ENCODE measurements around the gene RPL10. TPM values are rescaled to one million over a fixed set of nuclear protein-coding genes. Genes with fewer than 3 reads are reported as not detected.
A peak's percentile ranks its signal among the peaks of the same experiment; 100 is the strongest.

Gene RPL10
- total and polyA plus RNA-seq, 4 experiments from 2014 or later: 4,018 to 5,740 (median 5,272) TPM

DNA sequence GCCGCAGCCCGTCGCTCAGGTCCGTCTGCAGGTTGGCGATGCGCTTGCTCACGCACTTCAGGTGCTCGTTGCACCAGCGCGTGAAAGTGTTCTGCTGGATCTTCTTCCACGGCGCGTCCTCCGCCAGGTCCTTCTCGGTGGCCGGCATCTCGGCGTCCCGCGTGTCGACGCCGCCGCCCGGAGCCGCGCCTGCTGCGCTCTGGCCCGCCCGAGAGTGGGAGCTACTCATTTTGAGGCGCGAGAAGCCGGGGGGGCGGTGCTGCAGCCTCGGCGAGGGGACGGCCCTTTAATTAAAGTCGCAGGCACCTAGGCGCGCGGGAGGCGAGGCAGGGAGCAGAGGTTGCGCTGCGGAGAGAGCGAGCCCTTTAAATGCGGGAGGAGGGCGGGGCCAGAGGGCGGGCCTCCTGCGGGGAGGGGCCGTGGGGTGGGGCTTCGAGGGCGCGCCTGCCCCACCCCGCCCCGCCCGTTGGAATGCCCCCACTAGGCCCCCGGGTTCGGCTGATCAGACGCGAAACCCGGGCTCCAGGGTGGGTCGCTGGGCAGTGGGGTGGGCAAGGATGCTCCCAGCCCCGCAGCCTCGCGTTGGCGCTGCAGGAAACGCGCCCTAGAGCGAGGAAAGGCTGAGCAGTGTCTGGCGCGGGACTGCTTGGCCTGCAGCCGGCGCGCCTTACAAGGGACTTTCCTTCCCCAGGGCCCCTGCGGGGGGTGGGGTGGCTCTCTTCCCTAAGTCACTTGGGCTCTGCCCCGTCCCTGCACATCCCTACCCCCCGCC is 27.0 kb upstream of the RPL10 start:
- Histone ChIP-seq H3K4me3 (ENCODE audit: low read length in 2 of 2) (peak overlapping the region in 1 of 2 donors; percentile 59), H3K4me1 (ENCODE audit: insufficient read depth, low read length) (peaks cover 51% of the 10 kb centered on the region), H3K27me3 (ENCODE audit: insufficient read depth, low read length) (no peaks in the 10 kb centered on the region), H3K9me3 (ENCODE audit: control insufficient read depth in 1 of 2, low read length in 2 of 2) (no peaks in the 10 kb centered on the region), H3K36me3 (ENCODE audit: insufficient read depth, low read length) (peaks cover 19% of the 10 kb centered on the region), H3K27ac (ENCODE audit: low read depth, low read length) (peak overlapping the region; percentile 92)
- peak overlapping the region; percentile 78 to 94 (median 87) for H3K27ac Mint-ChIP-seq
- CTCF ChIA-PET (ENCODE audit: partially characterized antibody): interaction anchor here (1.3 to 2.1 kb wide), 2 partner anchors 9 to 10 kb away, joined by 3 to 5 read pairs; partner anchors contain the start of gene EMD
- no peaks in the 10 kb centered on the region for H3K9me3 Mint-ChIP-seq
- H3K27me3 Mint-ChIP-seq: no peaks in the 10 kb centered on the region
- POLR2A ChIA-PET (ENCODE audit: partially characterized antibody): interaction anchor here (0.6 to 10.9 kb wide), 16 partner anchors 8 to 446 kb away, joined by 3 to 245 read pairs (median 5); partner anchors contain the start of genes ARHGAP4, EMD, HCFC1 and IRAK1
- intact Hi-C loops (cut with micrococcal nuclease): loop anchor here (1.0 to 10.0 kb wide), 3 partner anchors 8 to 396 kb away; partner anchors contain the start of genes EMD, HCFC1, MECP2 and TMEM187
- H3K4me3 Mint-ChIP-seq: peak overlapping the region; percentile 78 to 93 (median 86)
- DNase-seq: peak; percentile 89 to 92 (median 92)
- H3K4me1 Mint-ChIP-seq: peaks cover 3 to 42% (median 25%) of the 10 kb centered on the region in 4 donors
- H3K36me3 Mint-ChIP-seq: peaks cover 4 to 27% of the 10 kb centered on the region in 2 donors

DNA sequence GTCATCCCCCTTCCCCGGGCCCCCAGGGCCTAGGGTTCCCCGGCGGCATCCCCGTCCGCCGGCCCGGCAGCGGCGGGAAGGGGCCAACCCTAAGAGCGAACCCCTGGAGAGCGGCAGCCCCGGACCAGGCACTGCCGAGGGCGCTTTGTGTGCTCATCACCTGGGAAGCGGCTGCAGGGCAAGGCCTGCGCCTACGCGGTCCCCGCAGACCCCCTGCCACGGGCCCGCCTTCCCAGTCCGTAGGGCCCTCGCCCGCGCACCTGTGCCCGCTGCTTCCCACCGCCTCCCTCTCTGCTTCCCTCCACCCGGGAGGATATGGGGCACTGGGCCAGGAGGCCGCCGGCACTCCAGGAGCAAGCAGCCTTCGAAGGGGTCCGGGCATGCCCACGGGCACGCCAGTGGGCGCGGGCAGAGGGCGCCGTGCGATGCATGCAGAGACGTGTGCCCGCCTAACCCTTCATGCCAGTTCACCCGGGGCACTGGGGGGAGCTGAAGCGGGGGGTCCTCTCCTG is 26.3 kb upstream of the RPL10 start:
- POLR2A ChIA-PET (ENCODE audit: partially characterized antibody): interaction anchor here (1.1 to 4.6 kb wide), 2 partner anchors 11 to 44 kb away, joined by 14 to 22 read pairs; no protein-coding TSS in a partner anchor
- CTCF ChIA-PET (ENCODE audit: partially characterized antibody): no interaction called here
- H3K27me3 Mint-ChIP-seq: no peaks in the 10 kb centered on the region
- Histone ChIP-seq H3K4me3 (ENCODE audit: low read length in 2 of 2) (peak overlapping the region in 1 of 2 donors; percentile 59), H3K27ac (ENCODE audit: low read depth, low read length) (peak overlapping the region; percentile 92), H3K36me3 (ENCODE audit: insufficient read depth, low read length) (peaks cover 12% of the 10 kb centered on the region), H3K27me3 (ENCODE audit: insufficient read depth, low read length) (no peaks in the 10 kb centered on the region), H3K4me1 (ENCODE audit: insufficient read depth, low read length) (peaks cover 44% of the 10 kb centered on the region), H3K9me3 (ENCODE audit: control insufficient read depth in 1 of 2, low read length in 2 of 2) (no peaks in the 10 kb centered on the region)
- peaks cover 4 to 24% of the 10 kb centered on the region in 2 donors for H3K36me3 Mint-ChIP-seq
- H3K4me1 Mint-ChIP-seq: peaks cover 3 to 39% (median 25%) of the 10 kb centered on the region in 4 donors
- intact Hi-C loops (cut with micrococcal nuclease): loop anchor here (1.0 to 10.0 kb wide), 3 partner anchors 7 to 397 kb away; partner anchors contain the start of genes EMD, HCFC1, MECP2 and TMEM187
- no peaks in the 10 kb centered on the region for H3K9me3 Mint-ChIP-seq
- H3K4me3 Mint-ChIP-seq: peak overlapping the region; percentile 69 to 89 (median 84)
- peak in 1 of 5 donors; percentile 24 for DNase-seq
- H3K27ac Mint-ChIP-seq: peak overlapping the region in 4 of 7 donors; percentile 95

DNA sequence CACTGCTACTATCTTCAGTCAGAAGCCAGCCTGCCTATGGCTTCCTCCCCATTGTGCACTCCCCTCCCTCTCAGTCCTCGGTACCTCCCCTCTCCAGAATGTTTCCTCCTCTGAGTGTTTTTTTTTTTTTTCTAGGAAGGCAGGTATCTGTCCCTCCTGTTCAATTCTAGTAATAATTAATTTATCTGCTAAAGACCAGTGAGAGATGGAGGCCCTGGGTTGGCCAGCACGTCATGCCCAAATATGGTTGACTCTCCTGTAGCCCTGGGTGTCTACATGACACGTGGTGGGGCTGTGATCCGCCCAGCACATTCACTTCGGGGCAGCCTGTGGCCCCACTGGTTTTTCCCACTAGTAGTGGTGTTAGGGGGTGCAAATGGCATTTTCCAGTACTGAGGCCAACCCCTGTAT is 25.6 kb upstream of the RPL10 start:
- Histone ChIP-seq H3K27me3 (ENCODE audit: insufficient read depth, low read length) (no peaks in the 10 kb centered on the region), H3K9me3 (ENCODE audit: control insufficient read depth in 1 of 2, low read length in 2 of 2) (no peaks in the 10 kb centered on the region), H3K4me3 (ENCODE audit: low read length in 2 of 2) (peak overlapping the region in 1 of 2 donors; percentile 59), H3K27ac (ENCODE audit: low read depth, low read length) (peak overlapping the region; percentile 92), H3K36me3 (ENCODE audit: insufficient read depth, low read length) (peaks cover 5% of the 10 kb centered on the region), H3K4me1 (ENCODE audit: insufficient read depth, low read length) (peaks cover 43% of the 10 kb centered on the region)
- H3K27me3 Mint-ChIP-seq: no peaks in the 10 kb centered on the region
- peaks cover 3 to 33% (median 25%) of the 10 kb centered on the region in 4 donors for H3K4me1 Mint-ChIP-seq
- H3K9me3 Mint-ChIP-seq: no peaks in the 10 kb centered on the region
- CTCF ChIA-PET (ENCODE audit: partially characterized antibody): interaction anchor here (0.6 to 2.0 kb wide), 17 partner anchors 11 to 427 kb away, joined by 3 to 12 read pairs (median 4); partner anchors contain the start of gene RPL10
- POLR2A ChIA-PET (ENCODE audit: partially characterized antibody): interaction anchor here (0.8 to 4.6 kb wide), 13 partner anchors 9 to 447 kb away, joined by 3 to 22 read pairs (median 4); partner anchors contain the start of genes RPL10 and SLC10A3
- intact Hi-C loops (cut with micrococcal nuclease): loop anchor here (1.0 to 10.0 kb wide), 3 partner anchors 162 to 398 kb away; partner anchors contain the start of genes HCFC1, MECP2 and TMEM187
- H3K27ac Mint-ChIP-seq: peak overlapping the region; percentile 88 to 95 (median 95)
- peaks cover 4 to 24% of the 10 kb centered on the region in 2 donors for H3K36me3 Mint-ChIP-seq
- DNase-seq: peak; percentile 27 to 66 (median 42)
- H3K4me3 Mint-ChIP-seq: peak overlapping the region; percentile 74 to 89 (median 84)

DNA sequence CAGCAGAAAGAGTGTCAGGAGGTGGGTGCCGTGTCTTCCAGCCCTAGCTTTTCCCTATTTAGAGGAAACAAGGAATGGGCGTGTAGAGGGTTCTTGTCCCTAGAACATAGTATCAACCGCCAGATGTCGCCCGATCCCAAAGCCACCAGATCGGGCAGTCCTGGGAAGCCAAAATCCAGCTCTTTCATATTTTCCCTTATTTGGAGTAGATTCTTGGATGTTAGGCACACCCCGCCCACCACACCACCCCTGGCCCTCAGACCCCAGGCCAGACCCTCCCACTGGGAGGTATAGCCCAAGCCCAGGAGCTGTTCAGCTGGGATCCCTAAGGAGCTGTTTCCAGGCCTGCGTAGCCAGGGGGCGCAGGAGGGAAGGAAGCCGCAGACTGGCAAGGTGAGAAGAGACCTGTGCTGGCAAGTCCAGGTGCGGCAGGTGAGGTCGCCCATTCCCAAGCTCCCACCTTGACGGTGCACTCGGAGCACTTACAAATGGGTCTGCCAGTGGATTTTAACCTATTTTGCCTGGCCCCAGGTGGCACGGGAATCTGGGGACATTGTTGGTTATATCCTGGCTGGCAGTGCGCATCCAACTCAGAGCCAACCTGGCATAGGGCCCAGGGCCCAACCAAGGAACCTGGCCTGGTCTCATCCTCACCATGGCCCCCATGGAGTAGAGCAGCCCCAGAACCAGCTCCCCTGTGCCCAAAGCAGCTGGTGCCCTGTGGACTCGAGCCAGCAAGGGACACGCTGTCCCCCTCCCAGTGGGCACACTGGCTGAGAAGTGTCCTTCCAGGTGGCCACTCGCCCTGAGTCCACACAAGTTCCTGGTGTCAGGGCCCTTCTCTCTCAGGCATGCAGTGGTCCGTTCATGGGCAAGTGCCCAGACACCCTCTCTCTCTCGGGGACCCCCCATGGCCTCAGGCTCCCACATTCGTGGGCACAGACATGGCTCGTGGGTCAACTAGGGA is 24.6 kb upstream of the RPL10 start:
- peaks cover 38% of the 10 kb centered on the region for H3K4me1 ChIP-seq (ENCODE audit: insufficient read depth, low read length)

DNA sequence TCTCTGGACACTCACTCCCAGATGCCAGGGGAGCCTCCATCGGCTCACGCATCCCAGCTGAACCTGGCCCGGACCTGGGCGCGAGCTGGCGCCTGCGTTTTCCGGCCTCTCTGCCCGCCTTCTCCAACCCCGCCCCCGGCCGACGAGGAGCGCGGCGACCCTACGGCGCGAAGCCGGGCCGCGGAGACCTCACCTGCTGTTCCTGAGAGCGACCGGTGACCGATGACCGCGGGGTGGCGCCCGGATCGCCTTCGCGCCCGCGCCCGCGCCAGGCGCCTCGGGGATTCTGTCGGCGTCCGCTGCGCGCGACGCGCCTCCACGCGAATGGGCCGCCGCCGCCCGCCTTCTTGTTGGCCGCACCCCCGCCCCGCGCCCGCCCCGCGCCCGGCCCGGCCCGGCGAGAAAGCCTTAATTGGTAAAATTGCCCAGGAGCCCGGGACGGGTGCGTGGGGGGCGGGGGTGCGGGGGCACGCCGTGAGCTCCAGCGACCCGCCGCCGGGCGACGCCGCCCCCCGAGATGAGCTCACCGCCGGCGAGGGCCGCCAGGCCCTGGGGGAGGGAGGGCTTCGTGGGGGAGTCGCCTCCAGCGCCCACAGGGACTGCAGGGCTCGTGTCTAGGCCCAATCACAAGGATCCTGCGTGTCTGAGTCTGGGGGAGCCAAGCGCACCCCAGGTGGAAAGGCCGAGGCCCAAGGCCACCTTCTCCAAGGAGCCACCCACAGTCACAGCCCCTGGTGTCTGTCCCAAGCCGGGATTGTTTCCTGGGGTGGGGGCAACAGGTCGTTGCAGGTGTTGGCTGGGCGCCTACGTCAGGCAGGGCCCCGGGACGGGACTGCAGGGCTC is 23.6 kb upstream of the RPL10 start, which contains the start of gene FLNA:
TSS of gene FLNA (minus strand) at position 322 of the 843 bp plus-strand sequence. CDS start 3,389 bp downstream, outside the sequence.
- Mint-ChIP-seq H3K9me3 (no peaks in the 10 kb centered on the region), H3K27me3 (no peaks in the 10 kb centered on the region), H3K4me1 (peaks cover 4 to 25% (median 20%) of the 10 kb centered on the region in 4 donors), H3K27ac (peak within 1 kb of the TSS; percentile 66 to 95 (median 85)), H3K36me3 (peaks cover 4 to 15% of the 10 kb centered on the region in 2 donors), H3K4me3 (peak within 1 kb of the TSS; percentile 66 to 81 (median 76))
- no peaks in the 10 kb centered on the region for H3K36me3 ChIP-seq (ENCODE audit: insufficient read depth, low read length)
- H3K27me3 ChIP-seq (ENCODE audit: insufficient read depth, low read length): no peaks in the 10 kb centered on the region
- intact Hi-C loops (cut with micrococcal nuclease): loop anchor here (10.0 kb wide), 2 partner anchors 280 to 400 kb away; partner anchors contain the start of genes HCFC1, MECP2 and TMEM187
- CTCF ChIA-PET (ENCODE audit: partially characterized antibody): interaction anchor here (0.9 to 2.0 kb wide), 10 partner anchors 10 to 408 kb away, joined by 3 to 12 read pairs (median 5); no protein-coding TSS in a partner anchor
- POLR2A ChIA-PET (ENCODE audit: partially characterized antibody): interaction anchor here (0.7 to 2.5 kb wide), 6 partner anchors 7 to 449 kb away, joined by 3 to 19 read pairs (median 6); partner anchors contain the start of genes RPL10 and SLC10A3
- no peaks in the 10 kb centered on the region for H3K9me3 ChIP-seq (ENCODE audit: control insufficient read depth in 1 of 2, low read length in 2 of 2)
- H3K4me1 ChIP-seq (ENCODE audit: insufficient read depth, low read length): peaks cover 38% of the 10 kb centered on the region
- peak within 1 kb of the TSS; percentile 7 to 41 for H3K4me3 ChIP-seq (ENCODE audit: low read length in 2 of 2)
- H3K27ac ChIP-seq (ENCODE audit: low read depth, low read length): peak within 1 kb of the TSS; percentile 6
- DNase-seq: no peak

More for the DNA sequence above, 24.6 kb upstream of the RPL10 start:
- ChIA-PET POLR2A (ENCODE audit: partially characterized antibody) (interaction anchor here (0.7 to 2.5 kb wide), 13 partner anchors 8 to 448 kb away, joined by 3 to 19 read pairs (median 3); partner anchors contain the start of genes RPL10 and SLC10A3), CTCF (ENCODE audit: partially characterized antibody) (interaction anchor here (0.6 to 2.0 kb wide), 24 partner anchors 9 to 428 kb away, joined by 3 to 12 read pairs (median 4); partner anchors contain the start of gene RPL10)
- H3K27ac ChIP-seq (ENCODE audit: low read depth, low read length): peak overlapping the region; percentile 6
- H3K27ac Mint-ChIP-seq: peak overlapping the region; percentile 66 to 95 (median 85)
- H3K36me3 Mint-ChIP-seq: peaks cover 4 to 17% of the 10 kb centered on the region in 2 donors
- DNase-seq: no peak
- H3K4me1 Mint-ChIP-seq: peaks cover 4 to 25% (median 20%) of the 10 kb centered on the region in 4 donors
- no peaks in the 10 kb centered on the region for H3K9me3 Mint-ChIP-seq
- no peaks in the 10 kb centered on the region for H3K36me3 ChIP-seq (ENCODE audit: insufficient read depth, low read length)
- H3K9me3 ChIP-seq (ENCODE audit: control insufficient read depth in 1 of 2, low read length in 2 of 2): no peaks in the 10 kb centered on the region
- intact Hi-C loops (cut with micrococcal nuclease): loop anchor here (1.0 to 10.0 kb wide), 3 partner anchors 161 to 399 kb away; partner anchors contain the start of genes HCFC1, MECP2 and TMEM187
- peak overlapping the region; percentile 7 to 41 for H3K4me3 ChIP-seq (ENCODE audit: low read length in 2 of 2)
- no peaks in the 10 kb centered on the region for H3K27me3 ChIP-seq (ENCODE audit: insufficient read depth, low read length)
- H3K4me3 Mint-ChIP-seq: peak overlapping the region; percentile 66 to 81 (median 76)
- H3K27me3 Mint-ChIP-seq: no peaks in the 10 kb centered on the region
